Prostate gland (tissue), 2 donors: Measurements from ENCODE around the gene CFAP100.

ENCODE experiments used
- POLR2A ChIP-seq: fragments of 450-650 bp; IDR thresholded peaks from one replicate; pipeline ENCODE4 v1.6.1; 2016; ENCODE audit warnings: antibody characterized with exemption, mild to moderate bottlenecking
- POLR2AphosphoS5 ChIP-seq: sonication (generic); formaldehyde crosslinking; IDR thresholded peaks from one replicate; pipeline ENCODE4 v1.6.1; 2017; ENCODE audit warnings: antibody characterized with exemption
- TF ChIP-seq, protein P1 (sequence below), 4 experiments: fragments of 200-600 bp in 2 of 4; fragments of 450-650 bp in 2 of 4; sonication (generic) in 2 of 4; IDR thresholded peaks; 1 replicate in 3 of 4; 2 replicates in 1 of 4; pipeline ENCODE4 v1.5.1; 2016 to 2019; ENCODE audit warnings: antibody characterized with exemption in 4 of 4, mild to moderate bottlenecking in 2 of 4, moderate library complexity in 2 of 4

DNA sequence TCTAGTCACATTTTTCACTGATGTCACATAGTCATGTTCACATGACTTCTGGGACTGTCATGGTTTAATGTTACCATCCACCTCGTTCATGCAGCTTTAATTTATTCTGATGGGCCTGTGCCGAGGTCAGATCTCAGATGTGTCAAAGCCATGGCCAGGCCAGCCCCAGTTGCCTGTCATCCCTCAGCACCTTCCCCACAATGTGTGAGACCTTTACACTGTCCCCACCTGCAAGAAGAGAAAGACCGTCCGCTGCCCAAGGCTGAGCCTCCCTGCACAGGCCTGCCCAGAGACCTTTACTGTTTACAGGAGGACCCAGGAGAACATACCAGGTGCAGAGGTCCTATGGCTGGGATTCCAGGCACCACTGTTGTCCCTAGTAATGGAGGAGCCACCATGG, 24.7 kb upstream of the CFAP100 start:
- TF ChIP-seq POLR2AphosphoS5 (no peak), POLR2A (no peak)
- TF ChIP-seq, protein P1, sequence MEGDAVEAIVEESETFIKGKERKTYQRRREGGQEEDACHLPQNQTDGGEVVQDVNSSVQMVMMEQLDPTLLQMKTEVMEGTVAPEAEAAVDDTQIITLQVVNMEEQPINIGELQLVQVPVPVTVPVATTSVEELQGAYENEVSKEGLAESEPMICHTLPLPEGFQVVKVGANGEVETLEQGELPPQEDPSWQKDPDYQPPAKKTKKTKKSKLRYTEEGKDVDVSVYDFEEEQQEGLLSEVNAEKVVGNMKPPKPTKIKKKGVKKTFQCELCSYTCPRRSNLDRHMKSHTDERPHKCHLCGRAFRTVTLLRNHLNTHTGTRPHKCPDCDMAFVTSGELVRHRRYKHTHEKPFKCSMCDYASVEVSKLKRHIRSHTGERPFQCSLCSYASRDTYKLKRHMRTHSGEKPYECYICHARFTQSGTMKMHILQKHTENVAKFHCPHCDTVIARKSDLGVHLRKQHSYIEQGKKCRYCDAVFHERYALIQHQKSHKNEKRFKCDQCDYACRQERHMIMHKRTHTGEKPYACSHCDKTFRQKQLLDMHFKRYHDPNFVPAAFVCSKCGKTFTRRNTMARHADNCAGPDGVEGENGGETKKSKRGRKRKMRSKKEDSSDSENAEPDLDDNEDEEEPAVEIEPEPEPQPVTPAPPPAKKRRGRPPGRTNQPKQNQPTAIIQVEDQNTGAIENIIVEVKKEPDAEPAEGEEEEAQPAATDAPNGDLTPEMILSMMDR (IDR thresholded peaks at IDR 0.05) = no peak
